Cortex of kidney (tissue), 1 donor: ENCODE measurements around the gene TRABD2B.

ENCODE experiments used
- DNase-seq: peaks from one replicate; lab custom pipeline; 2025; lab: John Stamatoyannopoulos, UW

TRABD2B gene

DNA sequence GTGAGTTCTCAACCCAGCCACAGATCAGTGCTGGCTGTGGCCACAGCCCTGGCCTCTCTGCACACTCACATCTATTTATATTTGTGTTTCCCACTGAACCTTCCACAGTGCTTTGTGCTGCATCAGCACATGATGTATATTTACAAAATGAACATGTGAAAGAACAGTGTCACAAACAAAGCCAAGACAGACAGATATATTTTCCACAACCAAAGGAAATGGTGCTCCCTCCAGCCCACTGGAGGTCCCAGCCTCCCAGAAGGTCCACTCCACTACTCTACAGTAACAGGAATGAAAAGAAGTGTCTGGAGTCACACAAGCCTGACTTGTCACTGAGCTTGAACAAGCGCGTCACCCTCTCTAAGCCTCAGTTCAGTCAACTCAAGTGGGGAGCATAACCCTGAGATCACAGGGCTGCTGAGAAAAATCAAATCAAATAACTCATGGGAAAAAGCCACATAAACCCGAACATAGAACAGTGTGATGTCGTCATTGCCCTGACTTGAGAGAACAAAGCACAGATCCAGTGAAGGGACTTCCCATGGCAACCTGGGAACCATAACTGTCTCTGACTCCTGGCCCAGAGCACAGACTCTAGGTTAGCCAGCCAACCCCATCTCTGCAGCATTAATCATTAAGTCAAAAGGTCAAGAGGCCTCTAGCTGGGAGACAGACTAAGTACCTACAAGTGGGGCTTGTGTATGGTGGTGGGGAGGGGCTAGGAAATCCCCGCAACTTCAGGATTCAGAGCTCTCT is 121.2 kb downstream of the TRABD2B start:
- no peak for DNase-seq

- no peak for DNase-seq
Observed at GRCh38 chr1:47875036-47875435, 122.1 kb downstream of the TRABD2B start.

DNA sequence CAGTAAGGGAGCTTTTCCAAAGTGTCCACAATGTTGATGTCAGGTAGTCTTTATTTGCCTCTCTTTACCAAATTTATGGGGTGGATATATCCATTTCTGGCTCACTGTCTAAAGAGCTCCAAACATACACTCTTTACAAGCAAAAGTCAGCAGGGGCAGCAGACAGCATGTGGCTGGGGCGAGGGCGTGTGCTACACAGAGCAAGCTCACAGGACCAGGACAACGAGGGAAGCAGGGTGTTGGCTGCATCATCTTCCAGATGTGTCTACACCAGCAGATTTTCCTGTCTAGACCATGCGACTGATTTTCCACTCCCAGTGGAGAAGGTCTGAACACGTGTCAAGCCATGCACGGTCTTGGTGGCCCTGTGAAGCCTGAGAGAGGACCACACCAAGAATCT is 123.8 kb downstream of the TRABD2B start:
- no peak for DNase-seq

GRCh38 chr1:47872886-47873285 is 124.3 kb downstream of the TRABD2B start:
- DNase-seq = no peak

DNA sequence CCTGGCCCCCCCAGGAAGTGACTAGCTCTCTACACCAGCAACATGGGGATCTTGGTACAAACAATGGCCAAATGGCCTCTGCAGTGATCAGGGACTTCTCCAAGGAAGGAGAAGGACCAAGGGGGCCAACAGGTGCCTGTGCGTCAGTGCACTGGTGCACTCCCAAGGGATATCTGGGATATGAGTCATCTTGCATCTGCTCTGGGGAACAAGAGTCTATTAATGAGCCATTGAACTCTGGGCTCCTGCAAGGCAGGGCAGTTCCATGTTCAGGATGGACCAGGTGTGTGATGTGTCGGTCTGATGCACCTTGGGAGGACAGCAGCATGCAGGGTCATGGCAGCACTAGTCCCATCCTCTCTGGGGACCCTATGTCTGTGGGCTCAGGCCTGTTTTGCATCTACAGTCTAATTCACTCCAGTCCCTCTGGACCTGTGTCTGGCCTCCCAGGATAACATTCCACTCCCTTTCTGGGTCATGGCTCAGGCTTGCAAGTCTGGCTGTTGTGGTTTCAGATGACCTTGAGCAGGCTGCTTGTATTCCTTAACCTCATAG is 125.3 kb downstream of the TRABD2B start:
- no peak for DNase-seq

DNA sequence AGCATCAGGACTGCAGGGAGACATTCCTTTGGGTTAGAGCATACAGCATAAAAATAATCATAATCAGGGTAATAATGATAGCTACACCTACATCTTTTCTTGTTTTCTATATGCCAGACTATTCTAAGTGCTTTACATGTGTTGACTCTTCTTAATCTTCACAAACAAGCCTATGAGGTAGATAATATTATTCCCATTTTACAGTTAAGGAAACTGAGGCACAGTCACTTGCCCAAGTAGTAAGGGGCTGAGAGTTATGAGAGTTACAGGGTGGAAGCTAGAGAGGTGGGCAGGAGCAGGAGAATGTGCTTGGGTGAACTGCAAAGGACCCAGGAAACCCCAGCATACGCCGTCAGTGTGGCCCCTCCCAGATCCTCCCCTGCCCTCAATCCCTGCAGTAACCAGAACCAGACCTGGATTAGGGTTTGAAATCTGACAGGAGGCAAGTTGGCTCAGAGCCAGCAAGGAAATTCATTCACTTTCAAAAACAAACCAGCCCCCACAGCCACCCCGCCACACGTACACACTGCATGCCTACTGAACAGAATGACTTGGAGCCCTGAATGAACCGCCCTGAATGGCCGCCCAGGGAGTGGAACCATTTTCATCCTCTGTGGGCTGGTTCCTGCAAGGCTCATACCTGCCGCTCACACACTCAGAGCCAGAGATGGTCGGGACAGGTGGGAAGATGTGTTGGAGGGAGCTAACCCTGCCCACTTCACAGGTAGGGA is 126.1 kb downstream of the TRABD2B start:
- DNase-seq = no peak

GRCh38 chr1:47870480-47870879 is 126.7 kb downstream of the TRABD2B start:
- no peak for DNase-seq

DNA sequence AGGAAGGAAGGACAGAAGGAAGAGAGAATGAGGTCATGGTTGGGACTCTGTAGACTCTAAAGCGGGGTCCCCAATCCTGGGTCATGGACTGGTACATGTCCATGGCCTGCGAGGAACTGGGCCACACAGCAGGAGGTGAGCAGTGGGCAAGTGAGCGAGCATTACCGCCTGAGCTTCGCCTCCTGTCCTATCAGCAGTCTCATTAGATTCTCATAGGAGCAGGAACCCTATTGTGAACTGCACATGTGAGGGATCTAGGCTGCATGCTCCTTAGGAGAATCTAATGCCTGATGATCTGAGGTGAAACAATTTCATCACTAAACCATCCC is 128.9 kb downstream of the TRABD2B start:
- no peak for DNase-seq

DNA sequence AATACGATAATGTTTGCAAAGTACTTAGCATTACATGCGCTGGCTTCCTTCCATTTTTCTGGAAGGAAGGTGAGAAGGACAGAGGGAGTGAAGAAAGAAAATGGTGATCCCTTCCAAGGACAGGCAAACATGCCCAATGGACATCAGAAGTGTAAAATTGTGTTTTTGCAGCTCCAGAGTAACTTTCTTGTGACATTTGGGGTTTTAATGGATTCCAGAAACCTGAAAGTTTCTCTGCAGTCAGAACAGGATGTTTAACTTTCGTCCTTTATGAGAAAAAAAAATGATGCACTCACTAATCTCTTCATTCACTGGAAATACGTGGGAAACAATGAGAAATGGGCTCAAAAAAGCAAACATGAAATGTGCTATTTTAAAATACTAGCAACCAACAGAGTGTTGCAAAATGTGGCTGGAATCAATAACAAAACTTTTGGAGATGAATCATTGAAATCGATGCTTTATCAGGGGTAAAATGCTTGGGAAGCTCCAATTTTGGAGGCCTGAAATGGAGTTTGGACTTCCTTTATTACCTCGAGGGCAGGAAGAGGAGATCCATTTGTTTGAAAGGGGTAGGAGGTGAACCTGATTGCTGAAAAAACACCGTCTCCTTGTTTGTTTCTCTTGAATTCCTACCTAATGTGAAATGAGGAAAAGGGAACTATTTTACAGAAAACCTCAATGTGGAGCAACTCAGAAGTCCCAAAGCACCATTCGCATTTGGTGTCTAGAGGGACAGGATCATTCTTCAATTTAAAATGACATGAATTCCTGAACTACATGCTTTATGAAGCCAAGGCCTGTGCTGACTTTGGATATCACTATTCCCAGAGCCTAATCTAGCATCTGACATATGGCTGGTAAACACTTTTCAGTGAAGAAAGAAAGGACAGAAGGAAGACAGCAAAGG is 129.5 kb downstream of the TRABD2B start:
- no peak for DNase-seq

DNA sequence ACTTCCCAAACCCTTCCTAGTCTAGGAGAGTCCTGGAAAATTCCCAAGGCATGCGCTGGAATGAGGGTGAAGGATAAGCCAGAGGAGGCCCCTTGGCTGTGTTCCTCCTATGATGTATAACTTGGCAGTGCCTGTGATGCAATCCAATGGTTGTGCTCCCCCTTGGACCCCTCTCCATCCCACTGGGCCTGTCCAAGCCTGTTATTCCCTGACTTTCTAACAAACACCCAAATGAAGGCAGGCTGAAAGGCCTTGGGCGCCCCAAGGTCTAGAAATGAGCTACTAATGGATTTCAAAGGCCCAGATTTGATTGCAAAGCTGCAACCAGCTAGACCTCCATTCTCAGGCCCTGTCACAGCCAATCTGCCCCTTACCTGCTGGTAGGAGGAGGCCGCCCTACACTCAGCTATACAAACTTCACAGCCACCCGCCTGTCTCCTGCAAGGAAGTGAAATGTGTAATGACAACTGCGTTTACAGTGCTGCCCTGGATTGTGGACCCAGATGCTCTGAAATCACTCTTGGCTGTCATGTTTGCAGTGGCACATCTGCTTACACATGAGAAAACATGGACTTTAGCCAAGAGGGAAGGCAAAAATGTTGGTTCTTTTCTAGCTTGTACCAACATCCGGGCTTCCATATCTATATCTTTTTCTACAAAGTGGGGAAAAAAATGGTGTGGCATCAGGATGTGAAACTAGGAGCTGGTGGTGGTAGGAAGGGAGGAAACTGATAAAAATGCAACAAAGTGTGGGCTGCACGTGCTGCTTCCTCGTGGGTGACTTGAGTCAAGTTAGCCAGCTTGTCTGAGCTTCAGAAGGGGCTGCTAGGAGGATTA is 130.4 kb downstream of the TRABD2B start:
- DNase-seq = no peak

GRCh38 chr1:47865881-47866535 is 131.2 kb downstream of the TRABD2B start:
- no peak for DNase-seq

DNA sequence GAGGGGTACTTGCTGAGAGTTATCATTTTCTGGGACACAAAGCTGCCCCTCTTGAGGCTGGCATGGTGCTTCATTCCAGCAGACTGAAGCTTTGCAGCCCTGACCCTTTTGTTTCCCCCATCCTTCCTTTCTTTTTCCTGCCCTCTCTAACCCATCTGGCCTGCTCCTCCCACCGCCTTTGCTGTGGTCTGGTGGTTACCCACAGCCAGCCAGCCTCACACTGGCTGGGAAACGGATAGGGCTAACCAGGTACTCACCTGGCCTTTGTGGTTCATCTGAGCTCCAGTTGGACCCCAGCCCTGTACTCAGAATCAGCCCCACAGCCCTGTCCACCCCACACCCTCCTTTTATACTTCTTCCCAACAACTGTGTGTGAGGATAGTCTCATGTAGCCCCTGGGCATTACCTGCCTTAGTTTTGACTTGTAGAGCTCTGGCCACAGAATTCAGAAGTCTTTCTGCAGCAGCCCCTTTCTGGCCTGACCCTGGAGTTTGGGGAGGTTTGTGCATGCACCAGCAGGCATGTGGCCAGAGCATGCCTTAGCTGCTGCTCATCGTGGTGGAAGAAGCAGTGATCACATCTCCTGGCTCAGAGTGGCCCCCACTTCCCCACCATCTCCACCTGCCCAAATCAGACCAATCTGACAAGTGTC is 138.0 kb downstream of the TRABD2B start:
- no peak for DNase-seq

DNA sequence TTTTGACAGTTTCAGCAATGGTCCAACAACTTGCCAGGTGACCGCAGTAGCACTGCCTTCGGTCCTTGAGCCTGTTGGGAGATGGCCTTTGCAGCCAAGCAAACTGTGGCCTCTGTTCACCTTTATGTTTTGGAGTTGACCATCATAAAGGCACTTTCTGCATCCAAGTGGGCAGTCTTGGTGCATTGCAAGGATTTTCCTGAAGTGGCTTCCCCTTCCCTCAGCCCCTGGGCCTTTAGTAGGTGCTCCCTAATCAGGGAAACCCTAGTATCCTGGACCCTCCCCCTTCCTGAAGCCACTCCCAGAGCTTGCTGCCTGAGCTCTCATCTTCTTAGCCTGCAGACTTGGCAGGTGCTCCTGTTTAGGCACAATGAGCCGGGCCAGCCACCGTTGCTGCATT is 140.2 kb downstream of the TRABD2B start:
- DNase-seq = no peak

- no peak for DNase-seq
Observed at GRCh38 chr1:47855230-47855629, 142.0 kb downstream of the TRABD2B start.

DNA sequence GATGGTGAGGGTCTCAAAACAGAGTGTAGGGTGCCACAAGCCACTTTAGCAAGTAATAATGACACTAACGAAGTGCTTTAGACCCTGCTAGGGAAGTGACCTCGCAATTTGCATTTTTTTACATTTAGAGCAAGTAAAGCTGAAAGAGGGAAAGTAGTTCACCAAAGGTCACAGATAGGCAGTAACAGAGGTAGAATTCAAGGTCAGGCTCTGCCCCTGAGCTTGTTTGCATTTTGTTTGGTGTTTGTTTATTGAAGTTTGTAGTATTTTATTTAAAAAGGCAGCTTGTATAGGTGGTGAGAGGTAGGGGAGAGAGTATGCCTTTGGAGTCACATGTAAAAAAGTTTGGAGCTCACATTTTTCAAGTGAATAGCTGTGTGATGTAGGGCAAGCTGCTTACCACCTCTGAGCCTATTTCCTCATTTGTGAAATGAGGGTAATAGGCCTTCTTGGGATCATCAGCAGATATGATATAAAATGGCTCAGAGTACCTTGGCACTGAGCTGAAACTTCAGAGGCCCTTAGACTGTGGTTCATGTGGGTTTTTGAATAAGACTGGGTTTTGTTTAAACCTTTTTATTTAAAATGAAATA is 142.5 kb downstream of the TRABD2B start:
- no peak for DNase-seq

GRCh38 chr1:47853852-47854251 is 143.3 kb downstream of the TRABD2B start:
- DNase-seq = no peak

DNA sequence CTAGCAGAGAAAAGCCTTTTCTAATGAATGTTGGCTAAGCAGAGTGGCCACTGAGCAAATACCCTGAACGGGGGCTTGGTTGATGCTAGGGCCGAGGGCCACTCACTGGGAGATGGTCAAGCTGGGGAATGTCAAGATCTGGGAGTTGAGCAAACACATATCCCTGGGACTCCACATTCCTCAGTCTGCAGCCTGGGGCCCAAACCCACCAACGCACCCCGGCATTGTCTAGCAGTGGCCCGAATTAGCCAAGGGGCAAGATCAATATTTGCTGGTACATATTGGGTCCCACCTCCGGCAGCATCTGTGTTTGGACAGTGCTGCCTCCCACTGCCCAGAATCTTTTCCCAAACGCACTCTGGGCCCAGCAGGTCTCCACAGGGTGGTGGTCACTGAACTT is 144.1 kb downstream of the TRABD2B start:
- no peak for DNase-seq

DNA sequence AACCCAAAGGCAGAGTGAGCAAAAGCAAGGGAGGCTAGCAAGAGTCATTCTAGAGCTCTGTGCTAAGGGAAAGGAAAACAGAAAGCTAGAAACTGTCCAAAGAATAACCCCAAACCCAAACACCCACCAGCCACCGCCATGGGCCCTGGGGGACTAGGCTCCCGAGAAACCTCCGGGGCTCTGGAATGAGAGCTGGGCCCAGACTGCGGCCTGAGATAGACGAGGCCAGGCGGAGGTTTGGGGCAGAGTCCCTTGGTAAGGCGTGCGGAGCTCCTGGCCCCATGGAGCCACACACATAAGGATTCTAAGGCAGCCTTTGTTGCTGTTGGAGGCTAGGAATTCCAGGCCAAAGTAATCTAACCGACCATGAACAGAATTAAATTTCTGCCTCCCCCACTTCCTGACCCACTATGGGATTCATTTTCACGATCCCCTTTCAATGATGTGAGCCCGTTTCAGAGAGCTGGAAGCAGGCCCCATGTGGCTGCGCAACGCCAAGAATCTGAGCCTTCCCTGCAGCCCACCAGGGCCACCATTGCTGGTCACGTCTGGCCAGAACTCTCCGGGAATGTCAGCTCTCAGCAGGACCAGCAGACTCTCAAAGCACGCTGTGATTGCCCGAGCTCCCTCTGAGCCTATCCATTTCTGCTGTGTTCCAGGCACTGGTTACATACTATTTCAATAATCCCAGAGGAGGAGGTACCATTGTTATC is 145.0 kb downstream of the TRABD2B start:
- DNase-seq = no peak

GRCh38 chr1:47850451-47850850 is 146.7 kb downstream of the TRABD2B start:
- DNase-seq = no peak
